Adipose tissue (tissue), 3 donors: ENCODE data around the gene TLK2. TPM values are rescaled to one million over a fixed set of nuclear protein-coding genes. Genes with fewer than 3 reads are reported as not detected.
"Not testable (repeated sequence)": the region's sequence is repeated elsewhere in the genome, so short reads cannot be mapped to it uniquely, and the experiment has no call there.

Experiments used
- H3K27ac ChIP-seq: one replicate; pipeline ENCODE4 v1.5.1; 2013; ENCODE audit warnings: low read depth, low read length
- WGBS, 3 donors: extraction: QIAGEN DNeasy Blood & Tissue Kit; methylation state at CpG; one replicate each; pipeline ENCODE4 v1.1.7; 2013; 5-methylcytosine and 5-hydroxymethylcytosine counted together
- polyA plus RNA-seq, 3 donors: library from polyadenylated mRNA; stranded (reverse); fragments of 200-250 nt; gene quantifications; one replicate each; pipeline ENCODE4 v1.2.3, GENCODE V29; 2013
- donor health status: healthy with polysubstance abuse.
- donor health status: Bipolar disorder and iron deficiency.
- donor health status: healthy.

TLK2 gene
- polyA plus RNA-seq, 3 donors: 9.1 to 31.9 (median 15.1) TPM

GRCh38 chr17:62588109-62588508, 109.5 kb downstream of the TLK2 start:
- 86 to 92% (median 90%) methylated on average over 7 of the region's 7 CpGs for WGBS, 3 donors
- no peak overlapping the region for H3K27ac ChIP-seq

GRCh38 chr17:62591333-62591732, 112.7 kb downstream of the TLK2 start:
- 73 to 82% (median 82%) methylated on average over 6 of the region's 6 CpGs for WGBS, 3 donors
- no peak overlapping the region for H3K27ac ChIP-seq

DNA sequence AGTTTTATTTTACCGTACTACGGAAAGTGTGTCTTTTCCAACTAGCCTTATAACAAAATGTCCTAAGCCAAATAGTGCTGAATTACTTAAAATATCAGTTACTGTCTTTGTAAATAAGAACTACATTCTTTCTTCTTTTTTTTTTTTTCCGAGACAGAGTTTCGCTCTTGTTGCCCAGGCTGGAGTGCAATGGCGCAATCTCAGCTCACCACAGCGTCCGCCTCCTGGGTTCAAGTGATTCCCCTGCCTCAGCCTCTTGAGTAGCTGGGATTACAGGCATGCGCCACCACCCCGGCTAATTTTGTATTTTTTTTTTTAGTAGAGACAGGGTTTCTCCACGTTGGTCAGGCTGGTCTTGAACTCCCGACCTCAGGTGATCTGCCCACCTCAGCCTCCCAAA, 113.2 kb downstream of the TLK2 start:
- H3K27ac ChIP-seq: not testable (repeated sequence)
- 74 to 92% (median 81%) methylated on average over 11 of the region's 11 CpGs for WGBS, 3 donors

- WGBS, 3 donors: 87 to 90% (median 89%) methylated on average over 9 of the region's 9 CpGs
- no peak overlapping the region for H3K27ac ChIP-seq
These were observed 113.9 kb downstream of the TLK2 start for GRCh38 chr17:62592341-62593099.

- no peak overlapping the region for H3K27ac ChIP-seq
- WGBS, 3 donors: 98 to 99% (median 99%) methylated on average over 5 of the region's 5 CpGs
These were observed 116.9 kb downstream of the TLK2 start for GRCh38 chr17:62595484-62595883.

GRCh38 chr17:62596662-62597061, 118.0 kb downstream of the TLK2 start:
- 88 to 93% (median 92%) methylated on average over 2 of the region's 2 CpGs for WGBS, 3 donors
- H3K27ac ChIP-seq: no peak overlapping the region

- WGBS, 3 donors: 90 to 99% (median 93%) methylated on average over 2 of the region's 2 CpGs
- H3K27ac ChIP-seq: no peak overlapping the region
These were observed 118.5 kb downstream of the TLK2 start for GRCh38 chr17:62597150-62597549.

- WGBS, 3 donors: 60 to 92% (median 69%) methylated on average over 2 of the region's 2 CpGs
- no peak overlapping the region for H3K27ac ChIP-seq
These were observed 119.3 kb downstream of the TLK2 start for GRCh38 chr17:62597920-62598319.

GRCh38 chr17:62599964-62600657, 121.5 kb downstream of the TLK2 start:
- no peak overlapping the region for H3K27ac ChIP-seq
- 90 to 94% (median 92%) methylated on average over 6 of the region's 6 CpGs for WGBS, 3 donors

- 40 to 64% (median 58%) methylated on average over 1 of the region's 1 CpG for WGBS, 3 donors
- no peak overlapping the region for H3K27ac ChIP-seq
These were observed 122.2 kb downstream of the TLK2 start for GRCh38 chr17:62600805-62601204.

GRCh38 chr17:62601471-62601870, 122.8 kb downstream of the TLK2 start:
- whole genome bisulfite sequencing, 3 donors: 78 to 95% (median 79%) methylated on average over 2 of the region's 2 CpGs
- no peak overlapping the region for H3K27ac ChIP-seq

DNA sequence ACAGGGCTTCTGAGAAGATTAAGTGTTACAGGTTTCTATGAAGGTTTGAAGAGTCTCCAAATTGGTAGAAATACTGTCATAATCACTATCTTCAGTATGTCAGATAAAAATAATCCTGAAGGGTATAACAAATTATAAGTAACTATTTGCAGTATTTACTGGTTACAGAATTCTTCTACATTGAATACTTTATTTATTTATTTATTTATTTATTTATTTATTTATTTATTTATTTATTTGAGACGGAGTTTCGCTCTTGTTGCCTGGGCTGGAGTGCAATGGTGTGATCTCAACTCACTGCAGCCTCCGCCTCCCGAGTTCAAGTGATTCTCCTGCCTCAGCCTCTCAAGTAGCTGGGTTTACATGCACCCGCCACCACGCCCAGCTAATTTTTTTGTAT, 125.2 kb downstream of the TLK2 start:
- H3K27ac ChIP-seq: not testable (repeated sequence)
- 98 to 99% (median 99%) methylated on average over 6 of the region's 6 CpGs for WGBS, 3 donors

DNA sequence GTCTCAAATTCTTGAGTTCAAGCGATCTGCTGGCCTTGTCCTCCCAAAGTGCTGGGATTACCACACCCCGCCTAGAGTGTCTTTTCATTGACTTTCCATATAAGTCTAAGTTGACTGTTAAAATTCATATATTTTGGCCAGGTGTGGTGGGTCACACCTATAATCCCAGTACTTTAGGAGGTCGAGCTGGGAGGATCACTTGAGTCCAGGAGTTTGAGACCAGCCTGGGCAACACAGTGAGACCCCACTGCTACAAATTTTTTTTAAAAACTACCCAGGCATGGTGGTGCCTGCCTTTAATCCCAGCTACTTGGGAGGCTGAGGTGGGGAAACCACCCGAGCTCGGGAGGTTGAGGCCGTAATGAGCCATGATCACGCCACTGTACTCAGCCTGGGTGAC, 127.0 kb downstream of the TLK2 start:
- WGBS, 3 donors: 96 to 99% (median 99%) methylated on average over 7 of the region's 7 CpGs

GRCh38 chr17:62611292-62611691, 132.7 kb downstream of the TLK2 start:
- 86 to 91% (median 89%) methylated on average over 5 of the region's 5 CpGs for WGBS, 3 donors
- no peak overlapping the region for H3K27ac ChIP-seq

More for the DNA sequence above, 127.0 kb downstream of the TLK2 start:
- H3K27ac ChIP-seq: no peak overlapping the region

GRCh38 chr17:62611728-62612127, 133.1 kb downstream of the TLK2 start:
- WGBS, 3 donors: 59 to 86% (median 60%) methylated on average over 8 of the region's 8 CpGs
- no peak overlapping the region for H3K27ac ChIP-seq

DNA sequence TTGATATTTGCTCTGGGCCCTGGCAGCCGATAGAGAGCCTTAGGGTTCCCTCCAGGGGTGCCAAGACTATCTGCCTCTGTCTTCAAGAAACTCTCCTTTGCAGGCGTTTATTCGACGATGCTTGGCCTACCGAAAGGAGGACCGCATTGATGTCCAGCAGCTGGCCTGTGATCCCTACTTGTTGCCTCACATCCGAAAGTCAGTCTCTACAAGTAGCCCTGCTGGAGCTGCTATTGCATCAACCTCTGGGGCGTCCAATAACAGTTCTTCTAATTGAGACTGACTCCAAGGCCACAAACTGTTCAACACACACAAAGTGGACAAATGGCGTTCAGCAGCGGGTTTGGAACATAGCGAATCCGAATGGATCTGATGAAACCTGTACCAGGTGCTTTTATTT, 133.7 kb downstream of the TLK2 start:
- H3K27ac ChIP-seq: not testable (repeated sequence)
- WGBS, 3 donors: 78 to 92% (median 88%) methylated on average over 11 to 12 of the region's 12 CpGs

DNA sequence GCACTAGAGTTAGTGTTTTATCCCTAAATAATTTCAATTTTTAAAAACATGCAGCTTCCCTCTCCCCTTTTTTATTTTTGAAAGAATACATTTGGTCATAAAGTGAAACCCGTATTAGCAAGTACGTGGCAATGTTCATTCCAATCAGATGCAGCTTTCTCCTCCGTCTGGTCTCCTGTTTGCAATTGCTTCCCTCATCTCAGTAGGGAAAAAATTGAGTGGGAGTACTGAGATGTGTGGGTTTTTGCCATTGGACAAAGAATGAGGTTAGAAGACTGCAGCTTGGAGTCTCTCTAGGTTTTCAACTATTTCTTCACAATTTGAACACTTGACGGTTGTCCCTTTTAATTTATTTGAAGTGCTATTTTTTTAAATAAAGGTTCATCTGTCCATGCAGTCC, 134.5 kb downstream of the TLK2 start:
- not testable (repeated sequence) for H3K27ac ChIP-seq
- 77 to 87% (median 80%) methylated on average over 4 of the region's 4 CpGs for WGBS, 3 donors

GRCh38 chr17:62614142-62614541, 135.5 kb downstream of the TLK2 start:
- 59 to 71% (median 66%) methylated on average over 6 of the region's 6 CpGs for WGBS, 3 donors
- no peak overlapping the region for H3K27ac ChIP-seq

GRCh38 chr17:62615503-62615902, 136.9 kb downstream of the TLK2 start:
- H3K27ac ChIP-seq: no peak overlapping the region
- 78 to 90% (median 86%) methylated on average over 4 of the region's 4 CpGs for WGBS, 3 donors
